Stimulated activated CD4-positive, alpha-beta T cell treated with anti-CD3 and anti-CD28 coated beads, Interleukin-1b, Interleukin-23, amount 100 ng/mL, for 24 hours (primary cell): ENCODE measurements around the gene PGAP3.
A peak's percentile ranks its signal among the peaks of the same experiment; 100 is the strongest.

Source experiments
- DNase-seq, 4 experiments: peaks; one replicate each; pipeline ENCODE4 v3.0.0-alpha.2; 2020; ENCODE audit warnings: low read depth in 4 of 4, low spot score in 1 of 4

Gene PGAP3

DNA sequence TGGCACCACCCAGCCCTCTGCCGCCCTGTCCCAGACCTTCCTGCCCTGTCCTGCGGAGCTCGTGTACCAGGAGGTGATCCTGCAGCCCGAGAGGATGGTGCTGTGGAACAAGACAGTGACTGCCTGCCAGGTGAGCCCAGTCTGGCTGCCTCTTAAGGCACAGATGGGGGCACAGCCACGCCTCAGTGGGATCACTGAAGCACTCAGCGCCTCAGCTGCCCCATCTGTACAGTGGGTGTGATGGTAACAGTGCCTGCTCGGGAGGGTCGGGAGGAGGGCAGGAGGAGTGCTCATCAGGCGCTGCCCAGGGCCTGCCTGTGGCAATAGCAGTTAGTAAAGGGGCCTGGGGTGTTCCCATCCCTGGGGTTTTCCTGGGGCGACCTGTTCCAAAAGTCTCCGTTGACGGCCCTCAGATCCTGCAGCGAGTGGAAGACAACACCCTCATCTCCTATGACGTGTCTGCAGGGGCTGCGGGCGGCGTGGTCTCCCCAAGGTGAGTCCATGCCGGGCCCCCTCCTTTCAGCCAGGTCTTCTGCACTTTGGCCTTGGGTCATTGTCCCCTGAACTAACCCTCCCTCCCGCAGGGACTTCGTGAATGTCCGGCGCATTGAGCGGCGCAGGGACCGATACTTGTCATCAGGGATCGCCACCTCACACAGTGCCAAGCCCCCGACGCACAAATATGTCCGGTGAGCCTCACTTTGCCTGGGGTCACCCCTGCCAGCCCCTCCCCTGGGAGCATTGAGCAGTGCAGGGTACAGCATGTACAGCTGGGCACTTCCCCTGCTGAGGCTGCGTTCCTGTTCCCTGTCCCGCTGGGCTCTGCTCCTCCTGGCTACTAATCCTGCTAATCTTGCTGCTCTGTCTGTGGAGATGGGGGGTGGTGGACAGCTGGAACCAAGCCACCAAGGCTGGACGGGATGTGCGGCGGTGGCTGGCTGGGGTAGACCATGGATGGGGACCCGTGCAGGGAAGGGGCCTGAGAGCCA is 27.2 kb downstream of the PGAP3 start:
- DNase-seq = no peak

DNA sequence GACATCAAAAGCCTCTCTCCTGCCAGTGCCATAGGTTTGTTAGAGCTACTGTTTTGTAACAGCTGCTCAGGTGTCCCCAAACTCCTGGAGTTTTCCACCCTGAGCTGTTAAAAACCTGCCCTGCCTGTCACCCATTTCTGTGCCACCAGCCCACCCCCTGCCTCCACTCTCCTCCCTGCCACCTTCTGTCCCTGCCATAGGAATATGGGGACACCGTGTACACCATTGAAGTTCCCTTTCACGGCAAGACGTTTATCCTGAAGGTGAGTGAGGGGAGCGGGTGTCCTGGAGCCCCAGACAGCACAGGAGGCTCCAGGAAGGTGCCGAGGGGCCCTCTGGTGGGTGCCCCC is 27.9 kb downstream of the PGAP3 start:
- no peak for DNase-seq

DNA sequence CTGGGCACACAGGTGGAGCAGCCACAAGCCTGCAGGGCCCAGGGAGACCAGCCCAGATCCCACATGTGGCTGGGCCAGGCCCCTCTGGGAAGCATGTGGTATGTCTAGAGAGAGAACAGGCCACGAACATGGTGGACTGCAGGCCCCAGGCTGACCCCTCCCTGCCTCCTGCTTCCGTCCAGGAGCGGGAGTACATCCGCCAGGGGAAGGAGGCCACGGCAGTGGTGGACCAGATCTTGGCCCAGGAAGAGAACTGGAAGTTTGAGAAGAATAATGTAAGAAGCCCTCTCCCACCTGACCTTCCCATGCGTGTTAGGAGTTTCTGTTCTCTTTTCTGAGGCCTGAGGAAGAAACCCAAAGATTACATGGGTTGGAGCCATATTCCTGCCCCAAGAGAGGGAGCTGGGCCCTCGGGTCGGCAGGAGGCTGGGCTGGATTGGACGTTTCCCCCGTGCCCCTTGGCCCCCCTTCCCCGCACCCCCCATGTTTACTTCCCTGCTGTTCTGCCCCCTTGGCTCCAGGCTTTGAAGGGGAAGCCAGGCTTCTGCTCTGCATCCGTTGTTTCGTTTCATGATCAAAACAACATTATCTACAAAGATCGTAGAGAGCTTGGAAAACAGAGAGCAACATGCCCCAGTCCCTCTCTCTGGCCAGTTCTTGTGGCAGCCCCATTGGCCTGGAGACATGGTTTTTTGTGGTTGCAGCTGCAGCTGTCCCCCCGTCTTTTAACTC is 28.4 kb downstream of the PGAP3 start:
- DNase-seq = no peak

DNA sequence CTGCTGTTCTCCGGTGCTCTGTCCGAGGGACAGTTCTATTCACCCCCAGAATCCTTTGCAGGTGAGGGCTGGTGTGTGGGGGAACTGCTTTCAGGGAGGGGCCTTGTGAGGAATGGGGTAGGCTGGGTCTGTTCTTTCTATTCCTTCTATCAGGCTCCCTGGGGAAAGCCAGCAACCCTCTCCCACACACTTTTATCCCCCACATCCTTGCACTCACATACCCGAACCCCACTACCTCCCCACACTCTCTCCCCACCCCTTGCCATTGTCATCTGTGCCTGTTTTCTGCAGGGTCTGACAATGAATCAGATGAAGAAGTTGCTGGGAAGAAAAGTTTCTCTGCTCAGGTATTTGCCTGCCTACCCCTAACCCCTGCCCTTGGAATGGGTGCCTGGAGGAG is 29.1 kb downstream of the PGAP3 start:
- DNase-seq = no peak

DNA sequence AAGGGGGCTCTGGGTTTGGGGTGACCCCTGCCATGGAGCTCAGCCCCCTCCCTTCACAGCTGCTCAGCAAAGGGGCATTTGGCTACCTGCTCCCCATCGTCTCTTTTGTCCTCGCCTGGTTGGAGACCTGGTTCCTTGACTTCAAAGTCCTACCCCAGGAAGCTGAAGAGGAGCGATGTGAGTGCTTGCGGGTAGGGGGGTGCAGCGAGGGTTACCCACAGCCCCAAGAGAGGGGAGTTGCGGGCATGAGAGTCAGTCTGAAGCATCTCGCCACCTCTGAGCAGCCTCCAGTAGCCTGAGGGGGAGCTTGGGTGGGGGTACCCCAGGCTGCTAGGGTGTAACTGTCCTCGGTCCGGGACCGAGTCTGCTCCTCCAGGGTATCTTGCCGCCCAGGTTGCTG is 29.5 kb downstream of the PGAP3 start:
- no peak for DNase-seq

DNA sequence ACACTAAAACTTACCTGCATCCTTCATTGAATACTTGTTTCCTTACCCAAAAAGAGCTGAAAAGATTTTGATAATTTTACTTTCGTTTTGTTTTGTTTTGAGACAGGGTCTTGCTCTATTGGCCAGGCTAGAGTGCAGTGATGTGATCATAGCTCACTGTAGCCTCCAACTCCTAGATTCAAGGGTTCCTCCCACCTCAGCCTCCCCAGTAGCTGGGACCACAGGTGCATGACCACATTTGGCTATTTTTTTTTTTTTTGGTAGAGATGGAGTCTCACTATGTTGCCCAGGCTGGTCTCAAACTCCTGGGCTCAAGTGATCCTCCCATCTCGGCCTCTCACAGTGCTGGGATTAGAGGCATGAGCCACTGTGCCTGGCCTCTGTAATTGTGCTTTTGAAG is 32.8 kb downstream of the PGAP3 start:
- no peak for DNase-seq

DNA sequence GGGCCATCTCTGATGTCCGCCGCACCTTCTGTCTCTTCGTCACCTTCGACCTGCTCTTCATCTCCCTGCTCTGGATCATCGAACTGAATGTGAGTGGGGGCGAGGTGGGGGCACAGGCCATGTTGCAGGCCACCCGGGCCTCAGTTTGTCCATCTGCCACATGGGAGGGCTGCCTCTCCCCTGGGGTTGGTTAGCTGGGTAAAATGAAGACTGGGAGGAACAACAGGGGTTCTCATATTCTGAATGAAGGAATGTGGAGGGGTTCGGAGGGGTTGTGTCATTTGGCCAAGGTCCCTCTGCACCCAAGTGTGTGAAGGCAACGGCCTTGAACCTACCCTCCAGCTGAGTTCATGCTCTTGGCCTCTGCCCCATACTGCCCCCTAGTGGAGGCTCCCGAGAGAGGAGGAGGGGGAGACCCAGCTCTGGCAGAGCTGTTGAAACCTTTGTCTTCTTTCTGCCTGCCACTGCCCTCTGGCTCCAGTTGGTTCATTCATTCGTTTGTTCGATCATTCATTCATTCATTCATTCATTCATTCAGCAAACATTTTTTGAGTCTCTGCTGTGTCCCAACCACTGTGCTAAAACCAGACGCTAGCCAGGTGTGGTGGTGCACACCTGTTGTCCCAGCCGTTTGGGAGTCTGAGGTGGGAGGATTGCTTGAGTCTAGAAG is 34.1 kb downstream of the PGAP3 start:
- peak; percentile 66 to 79 (median 71) for DNase-seq

DNA sequence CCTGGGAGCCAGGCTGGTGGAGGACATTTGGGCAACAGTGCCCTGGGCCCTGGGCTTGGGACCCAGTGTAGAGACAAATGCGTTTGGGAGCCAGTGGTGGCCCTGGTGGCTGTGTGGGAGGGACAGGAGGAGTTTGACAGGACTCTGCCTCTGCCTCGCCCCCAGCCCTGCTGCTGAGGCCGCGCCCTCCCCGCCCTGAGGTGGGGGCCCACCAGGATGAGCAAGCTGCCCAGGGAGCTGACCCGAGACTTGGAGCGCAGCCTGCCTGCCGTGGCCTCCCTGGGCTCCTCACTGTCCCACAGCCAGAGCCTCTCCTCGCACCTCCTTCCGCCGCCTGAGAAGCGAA is 34.6 kb downstream of the PGAP3 start:
- no peak for DNase-seq

DNA sequence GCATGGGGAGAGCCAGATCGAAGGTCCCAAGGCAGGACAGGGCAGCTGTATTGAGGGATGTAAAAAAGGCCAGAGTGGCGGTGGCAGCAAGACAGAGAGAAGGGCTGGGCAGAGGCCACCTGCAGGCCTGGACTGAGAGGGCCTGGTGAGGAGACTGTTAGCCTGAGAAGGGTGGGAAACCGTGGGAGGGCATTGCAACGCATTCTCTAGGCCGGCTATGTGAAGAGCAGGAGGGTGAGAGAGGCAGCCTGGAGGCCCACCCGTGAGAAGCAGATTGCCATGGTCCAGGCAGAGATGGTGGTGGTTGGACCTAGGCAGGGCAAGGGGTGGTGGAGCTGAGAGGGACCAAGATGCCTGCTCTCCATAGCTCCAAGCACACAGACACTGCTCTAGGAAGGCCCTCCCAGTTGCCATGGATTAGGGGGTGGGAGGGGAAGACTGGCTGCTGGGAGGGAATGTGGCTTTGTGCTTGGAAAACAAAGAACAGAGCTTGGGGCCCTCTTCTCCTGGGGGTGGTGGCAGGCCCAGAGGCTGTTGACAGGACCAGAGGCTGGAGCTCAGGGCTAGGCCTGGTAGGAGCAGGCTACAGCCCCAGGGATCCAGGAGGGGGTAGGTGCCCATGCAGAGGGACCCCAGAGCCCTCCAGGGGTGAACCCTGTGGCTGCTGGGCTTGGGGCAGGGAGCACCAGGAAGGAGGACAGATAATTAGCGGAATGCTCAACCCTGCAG is 35.1 kb downstream of the PGAP3 start:
- no peak for DNase-seq

DNA sequence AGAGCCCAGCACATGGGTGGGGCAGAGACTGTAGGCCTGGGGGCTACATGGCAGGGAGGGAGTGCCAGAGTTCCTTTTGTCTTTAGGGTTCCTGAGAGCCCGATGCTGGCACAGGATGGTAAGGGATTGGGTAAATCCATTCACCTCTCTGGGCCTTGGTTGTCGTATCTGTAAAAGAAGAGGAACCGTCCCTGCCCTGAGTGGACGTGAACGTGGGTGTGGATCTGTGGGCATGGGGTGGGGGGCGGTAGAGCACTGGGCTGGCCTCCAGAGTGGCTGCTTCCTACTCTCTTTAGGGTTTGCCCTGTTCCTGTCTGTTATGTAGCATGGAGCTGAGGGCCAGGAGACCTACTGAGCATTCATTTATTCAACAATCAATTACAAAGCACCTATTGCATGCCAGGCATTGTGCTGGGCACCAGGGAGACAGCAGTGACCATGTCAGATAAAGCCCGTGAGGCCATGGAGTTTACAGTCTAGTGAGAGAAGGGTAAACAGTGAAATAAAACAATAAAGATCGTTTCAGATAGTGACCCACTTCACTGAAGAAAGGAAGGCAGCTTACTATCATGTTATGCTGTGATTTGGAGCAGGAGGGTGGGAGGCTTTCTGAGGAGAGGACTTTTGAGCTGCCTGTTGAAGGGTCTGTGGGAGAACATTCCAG is 35.8 kb downstream of the PGAP3 start:
- no peak for DNase-seq

DNA sequence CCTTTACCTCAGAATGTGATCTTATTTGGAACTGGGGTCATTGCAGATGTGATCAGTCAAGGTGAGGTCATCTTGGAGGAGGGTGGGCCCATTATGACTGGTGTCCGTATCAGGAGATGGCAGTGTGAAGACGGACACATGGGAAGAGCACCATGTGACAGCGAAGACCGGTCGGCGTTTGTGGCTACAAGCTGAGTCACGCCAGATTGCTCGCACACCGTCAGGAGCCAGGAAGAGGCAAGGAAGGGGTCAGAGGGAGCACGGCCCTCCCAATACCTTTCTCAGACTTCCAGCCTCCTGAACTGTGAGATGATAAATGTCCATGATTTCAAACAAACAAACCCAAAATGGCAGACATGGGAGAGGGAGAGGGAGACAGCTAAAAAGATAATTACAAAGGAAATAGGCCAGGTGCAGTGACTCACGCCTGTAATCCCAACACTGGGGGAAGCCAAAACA is 37.7 kb downstream of the PGAP3 start:
- no peak for DNase-seq

DNA sequence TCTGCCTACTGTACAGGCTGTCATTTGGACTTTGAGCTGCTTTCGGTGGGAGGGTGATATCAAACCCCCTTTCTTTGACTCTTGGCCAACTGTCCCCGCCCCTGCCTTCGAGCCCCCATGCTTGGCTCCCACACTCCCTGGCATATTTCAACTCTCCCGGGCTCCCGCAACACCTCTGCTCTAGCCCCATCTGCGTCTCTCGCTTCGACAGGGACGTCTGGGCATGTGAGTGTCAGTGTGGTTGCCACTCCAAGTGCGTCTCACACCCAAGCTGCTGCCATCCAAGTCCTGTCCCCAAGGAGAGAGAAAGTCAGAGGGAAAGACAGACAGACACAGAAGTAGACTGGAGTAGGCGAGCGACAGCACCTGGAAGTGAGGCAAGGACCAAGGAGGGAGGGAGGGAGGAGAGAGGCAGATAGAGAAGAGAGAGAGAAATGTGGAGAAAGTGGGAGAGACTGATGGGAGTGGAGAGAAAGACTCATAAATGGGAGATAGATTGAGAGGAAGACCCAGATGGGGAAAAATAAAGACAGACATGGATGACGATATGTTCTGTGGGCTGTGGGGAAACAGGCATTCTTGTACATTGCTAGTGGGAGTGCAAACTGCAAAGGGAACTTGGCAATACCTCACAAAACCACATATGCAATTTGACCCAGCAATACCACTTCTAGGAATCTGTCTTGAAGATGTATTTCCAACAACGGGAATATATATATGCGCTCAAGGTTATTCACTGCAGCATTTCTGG is 39.1 kb downstream of the PGAP3 start:
- no peak for DNase-seq

DNA sequence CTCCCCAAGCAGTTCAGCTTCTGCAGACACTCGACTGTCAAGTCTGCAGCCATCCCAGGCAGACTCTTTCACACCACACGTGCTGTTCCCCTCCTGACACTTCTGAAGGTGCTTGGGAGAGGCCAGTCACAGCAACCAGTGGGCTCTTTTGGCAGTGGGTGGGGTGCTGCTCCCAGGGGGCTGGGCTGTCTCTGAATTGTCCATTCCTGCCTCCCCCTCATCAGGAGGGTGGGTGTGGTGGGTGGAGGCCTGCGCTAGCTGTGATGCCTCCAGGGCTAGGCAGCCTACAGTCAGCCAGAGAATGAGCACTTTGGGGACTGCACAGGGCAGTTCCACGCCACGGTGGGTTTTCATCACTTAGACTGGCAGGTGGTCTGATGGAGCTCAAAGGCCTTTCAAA is 40.6 kb downstream of the PGAP3 start:
- DNase-seq = no peak

DNA sequence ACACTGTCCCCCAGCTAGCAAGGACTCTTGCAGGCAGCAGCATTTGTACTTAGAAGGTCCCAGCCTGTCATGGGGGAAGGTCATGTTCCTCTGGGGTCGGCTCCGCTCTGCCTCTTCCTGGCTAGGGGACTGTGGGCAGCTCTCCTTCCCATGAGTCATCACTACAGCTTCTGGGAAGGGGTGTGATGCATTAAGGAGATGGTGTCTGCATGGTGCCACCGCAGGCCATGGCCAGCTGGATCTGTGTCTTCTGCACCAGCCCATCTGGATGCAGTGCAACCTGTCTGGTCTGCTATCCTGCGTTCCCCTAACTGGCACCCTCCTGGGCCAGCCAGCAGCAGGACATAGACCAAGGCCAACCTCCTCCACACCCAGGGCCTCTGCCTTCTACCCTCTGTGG is 44.6 kb downstream of the PGAP3 start:
- no peak for DNase-seq

DNA sequence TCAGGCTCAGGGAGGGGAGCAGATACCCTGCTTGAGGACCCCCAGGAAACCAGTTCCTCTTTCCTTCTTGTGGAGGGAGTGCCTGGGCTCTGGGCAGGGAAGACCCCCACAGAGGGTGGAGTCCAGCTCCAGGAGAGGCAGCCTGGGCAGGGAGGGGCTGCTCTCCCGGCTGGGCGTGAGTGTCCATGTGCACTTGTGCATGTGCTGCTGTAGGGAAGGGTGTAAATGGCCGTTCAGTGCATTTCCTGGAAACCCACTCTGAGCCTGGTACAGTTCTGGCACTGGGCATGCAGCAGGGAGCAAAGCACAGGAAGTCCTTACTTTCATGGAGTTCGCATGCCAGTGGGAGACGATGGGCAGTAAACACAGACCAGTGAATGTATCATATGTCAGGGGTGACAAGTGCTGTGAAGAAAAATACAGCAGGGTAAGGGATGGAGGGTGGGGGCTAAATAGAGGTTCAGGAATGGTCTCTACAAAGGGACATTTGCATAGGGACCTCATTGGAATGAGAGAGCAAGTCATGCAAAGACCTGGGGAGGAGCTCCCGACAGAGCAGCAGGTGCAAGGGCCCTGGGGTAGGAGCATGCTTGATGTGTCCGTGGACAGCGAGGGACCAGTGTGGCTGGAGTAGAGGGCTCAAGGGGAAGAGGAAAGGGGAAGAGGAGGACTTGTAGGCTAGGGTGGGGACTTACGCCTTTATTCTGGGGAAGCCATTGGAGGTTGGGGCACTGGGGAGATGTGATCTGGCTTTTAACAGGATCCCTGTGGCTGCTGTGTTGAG is 45.4 kb downstream of the PGAP3 start:
- DNase-seq = no peak

DNA sequence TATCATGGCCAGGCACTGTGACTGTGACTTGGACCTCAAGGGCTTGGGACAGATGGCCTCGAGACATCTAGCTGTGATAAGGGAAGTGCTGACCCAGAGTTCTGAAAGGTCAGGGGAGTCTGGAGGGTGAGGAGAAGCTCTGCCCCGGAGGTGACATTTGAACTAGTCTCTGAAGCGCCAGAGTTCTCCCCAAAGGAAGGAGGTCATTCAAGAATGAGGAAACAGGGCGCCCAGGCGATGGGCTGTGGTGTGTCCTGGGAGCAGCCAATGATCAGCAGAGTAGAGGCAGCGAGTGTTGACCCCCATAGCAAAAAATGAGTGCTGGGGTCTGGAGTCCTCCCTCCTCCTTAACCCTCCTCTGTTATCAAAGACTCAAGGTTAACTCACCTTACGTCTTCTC is 46.0 kb downstream of the PGAP3 start:
- no peak for DNase-seq

DNA sequence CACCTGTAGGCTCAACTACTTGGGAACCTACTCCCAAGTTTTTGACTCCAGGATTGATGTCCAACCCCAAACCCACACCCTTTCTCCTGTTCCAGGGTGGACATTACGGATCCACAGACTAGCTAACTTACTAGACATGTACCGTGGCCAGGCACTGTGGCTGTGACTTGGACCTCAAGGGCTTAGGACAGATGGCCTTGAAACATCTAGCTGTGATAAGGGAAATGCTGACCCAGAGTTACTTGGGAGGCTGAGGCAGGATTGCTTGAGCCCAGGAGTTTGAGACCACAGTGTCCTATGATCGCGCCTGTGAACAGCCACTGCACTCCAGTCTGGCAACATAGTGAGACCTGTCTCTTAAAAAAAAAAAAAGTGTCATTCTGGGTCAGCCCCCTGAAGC is 46.8 kb downstream of the PGAP3 start:
- no peak for DNase-seq

DNA sequence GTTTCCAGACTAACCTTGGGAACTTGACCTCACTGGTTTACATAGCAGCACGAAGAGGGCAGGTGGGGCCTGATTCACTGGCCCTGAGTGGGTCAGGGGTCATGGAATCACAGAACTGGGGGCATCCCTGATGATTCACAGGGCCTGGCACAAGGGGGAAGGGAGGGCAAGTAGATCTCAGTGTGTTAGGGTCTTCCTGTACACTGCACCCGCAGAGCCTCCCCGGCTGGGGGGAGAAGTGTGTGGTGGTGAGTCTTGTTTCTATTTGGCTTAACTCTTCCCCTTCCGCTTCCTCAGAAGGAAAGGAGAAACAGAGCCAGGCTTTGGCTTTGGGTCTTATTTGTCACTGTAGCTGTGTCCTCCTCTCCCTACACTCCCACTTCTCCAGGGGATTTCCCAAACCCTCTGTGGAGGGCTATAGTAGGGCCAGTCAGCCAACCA is 47.2 kb downstream of the PGAP3 start:
- no peak for DNase-seq
